GM12878 (cell line): ENCODE results near the gene JHY. TPM values are rescaled to one million over a fixed set of nuclear protein-coding genes. Genes with fewer than 3 reads are reported as not detected.

Experiments used
- ATAC-seq: fragments of 200-7000 bp; cut with Tn5 transposase; 3 replicates; pipeline ENCODE4 v1.9.1; 2020; ENCODE audit warnings: mild to moderate bottlenecking, moderate library complexity
- BruUV-seq: library from RNA; stranded (reverse); fragments of 400-500 nt; replicated peaks from 2 replicates; lab custom pipeline; 2021; lab: Mats Ljungman, UMichigan
- CTCF ChIA-PET: fragments of 300-600 bp; sonication (Branson Sonifier 250); formaldehyde crosslinking; extraction: SDS; loops from one replicate; lab custom pipeline; 2021; ENCODE audit warnings: inconsistent platforms; lab: Yijun Ruan, JAX
- POLR2A ChIA-PET: fragments of 350-600 bp; formaldehyde crosslinking; extraction: SDS; loops from one replicate; lab custom pipeline; 2021; ENCODE audit warnings: inconsistent platforms; lab: Charles Lee
- RAD21 ChIA-PET: fragments of 300-600 bp; sonication (Branson Sonifier 250); formaldehyde crosslinking; loops from one replicate; lab custom pipeline; 2023; ENCODE audit warnings: antibody characterized with exemption; ENCODE audit not compliant: unreplicated experiment; lab: Charles Lee
- SMC1A ChIA-PET: fragments of 300-600 bp; sonication (Branson Sonifier 250); formaldehyde crosslinking; loops from one replicate; lab custom pipeline; 2023; ENCODE audit not compliant: unreplicated experiment, uncharacterized antibody; lab: Charles Lee
- DNase-seq: peaks from one replicate; pipeline ENCODE4 v3.0.0-alpha.2; 2011; ENCODE audit warnings: low read depth, low spot score
- FAIRE-seq: peaks from 3 replicates; lab custom pipeline; 2011; peaks lifted over from hg19 to GRCh38; lab: Jason Lieb, UNC
- H2AFZ ChIP-seq: 2 replicates; pipeline ENCODE4 v1.6.0; 2011; ENCODE audit warnings: low read depth, low read length, control low read depth; ENCODE audit not compliant: control insufficient read depth
- H3K27ac ChIP-seq: 2 replicates; pipeline ENCODE4 v1.5.1; 2011; ENCODE audit warnings: control low read depth; ENCODE audit not compliant: control insufficient read depth, insufficient read depth
- H3K27me3 ChIP-seq, 2 experiments: replicated peaks in 1 of 2; 2 replicates each; pipeline versions ENCODE4 v1.6.0 to v1.6.1; 2011; ENCODE audit warnings: low read length in 1 of 2; ENCODE audit not compliant: control insufficient read depth in 2 of 2, insufficient read depth in 2 of 2
- H3K36me3 ChIP-seq, 2 experiments: 2 replicates each; pipeline ENCODE4 v1.5.1; 2011; ENCODE audit warnings: low read length in 1 of 2; ENCODE audit not compliant: control insufficient read depth in 2 of 2, insufficient read depth in 2 of 2
- H3K4me1 ChIP-seq: 2 replicates; pipeline ENCODE4 v1.6.1; 2011; ENCODE audit warnings: mild to moderate bottlenecking, low read length, moderate library complexity, mixed read lengths; ENCODE audit not compliant: control insufficient read depth, insufficient read depth
- H3K4me2 ChIP-seq: 2 replicates; pipeline ENCODE4 v1.6.0; 2011; ENCODE audit warnings: control low read depth; ENCODE audit not compliant: control insufficient read depth, insufficient read depth
- H3K4me3 ChIP-seq: fragments of 200-600 bp; sonication (generic); 2 replicates; pipeline ENCODE4 v1.5.1; 2016
- H3K79me2 ChIP-seq: 2 replicates; pipeline ENCODE4 v1.6.0; 2011; ENCODE audit warnings: low read length; ENCODE audit not compliant: control insufficient read depth, insufficient read depth
- H3K9ac ChIP-seq: 2 replicates; pipeline ENCODE4 v1.8.0; 2011; ENCODE audit warnings: low read length, control low read depth, mixed read lengths; ENCODE audit not compliant: control insufficient read depth, insufficient read depth
- H3K9me3 ChIP-seq: replicated peaks from 3 replicates; pipeline ENCODE4 v1.5.1; 2011; ENCODE audit warnings: mild to moderate bottlenecking, low read length; ENCODE audit not compliant: control insufficient read depth, insufficient read depth
- H4K20me1 ChIP-seq: 2 replicates; pipeline ENCODE4 v1.6.0; 2011; ENCODE audit not compliant: control insufficient read depth, insufficient read depth
- RCOR1 ChIP-seq: conservative IDR thresholded peaks from 2 replicates; pipeline ENCODE4 v1.6.1; 2012; ENCODE audit warnings: low read depth, low read length, improper control_type of control experiment
- SKIL ChIP-seq: fragments of 450-650 bp; IDR thresholded peaks from 2 replicates; pipeline ENCODE4 v1.6.1; 2017; ENCODE audit warnings: mild to moderate bottlenecking, low read depth, inconsistent platforms; ENCODE audit not compliant: poor library complexity, severe bottlenecking
- WGBS: methylation state at CpG from one replicate; pipeline ENCODE4 v1.1.6; 2016; ENCODE audit warnings: low lambda C conversion rate; ENCODE audit not compliant: insufficient replicate concordance, insufficient coverage; ENCODE audit errors: missing lambda C conversion rate; 5-methylcytosine and 5-hydroxymethylcytosine counted together
- in situ Hi-C: fragments of 300-500 bp; cut with MboI; formaldehyde crosslinking; loops from 9 replicates; pipeline ENCODE4 v1.14.3; 2018; ENCODE audit warnings: mixed read lengths
- intact Hi-C: fragments of 100-400 bp; cut with micrococcal nuclease; formaldehyde crosslinking; loops from one replicate; pipeline ENCODE4 v1.14.2; 2022; ENCODE audit not compliant: unreplicated experiment
- polyA plus RNA-seq, 11 experiments: library from polyadenylated mRNA; depleted of rRNA in 4 of 11; unstranded in 6 of 11; stranded (reverse) in 5 of 11; fragments of >200 nt; fragmentation: Nextera tagmentation in 4 of 11; fragmentation: Illumina TruSeq in 1 of 11; extraction: Ambion mirVana in 4 of 11; extraction: Trizol in 1 of 11; gene quantifications; 1 replicate in 1 of 11; 2 replicates in 10 of 11; pipeline versions ENCODE4 v1.2.1 to v1.2.3, GENCODE V29; 2011 to 2016; ENCODE audit warnings: inconsistent platforms in 2 of 11, missing spikeins in 2 of 11, low read depth in 1 of 11
- total RNA-seq, 4 experiments: library from RNA; depleted of rRNA in 3 of 4; stranded (reverse); fragments of >200 nt in 3 of 4; fragmentation: Illumina TruSeq in 1 of 4; extraction: Trizol in 1 of 4; gene quantifications; 2 replicates each; pipeline versions ENCODE4 v1.2.1 to v1.2.3, GENCODE V29; 2013 to 2021
- TF ChIP-seq, protein P1 (sequence below): fragments of 450-650 bp; IDR thresholded peaks from 2 replicates; pipeline ENCODE4 v1.6.1; 2017; ENCODE audit warnings: low read depth, mild to moderate bottlenecking, moderate library complexity
- TF ChIP-seq, protein P2 (sequence below): IDR thresholded peaks from 2 replicates; pipeline ENCODE4 v1.6.1; 2011; ENCODE audit warnings: borderline replicate concordance, low read depth, mild to moderate bottlenecking, moderate library complexity, low read length; ENCODE audit not compliant: insufficient read depth, poor library complexity, severe bottlenecking

The JHY gene
- total and polyA plus RNA-seq, 10 of the 15 experiments (the other 5 are each of a cell fraction or from before 2014, with no cell fraction given): 0.90 to 7.1 (median 5.5) TPM

DNA sequence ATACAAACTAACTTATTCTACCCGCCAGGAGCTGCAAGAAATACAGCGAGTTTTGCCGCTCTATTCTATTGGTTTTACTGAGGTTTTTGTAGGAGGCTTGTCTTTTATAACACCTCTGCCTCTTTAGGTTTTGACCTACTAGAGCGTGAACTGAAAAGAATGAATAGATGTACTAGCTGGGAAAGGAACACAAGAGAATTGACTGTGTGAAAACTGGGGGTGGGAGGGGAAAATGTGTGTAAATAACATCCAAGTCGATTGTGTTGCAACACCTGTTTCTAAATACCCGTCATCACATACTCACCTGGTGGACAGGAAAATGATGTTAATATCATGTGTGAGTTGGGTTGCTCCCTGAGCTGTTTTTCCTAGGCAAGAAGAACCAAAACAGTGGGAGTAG, 12.9 kb upstream of the JHY start (continued):
- TF ChIP-seq, protein P1, sequence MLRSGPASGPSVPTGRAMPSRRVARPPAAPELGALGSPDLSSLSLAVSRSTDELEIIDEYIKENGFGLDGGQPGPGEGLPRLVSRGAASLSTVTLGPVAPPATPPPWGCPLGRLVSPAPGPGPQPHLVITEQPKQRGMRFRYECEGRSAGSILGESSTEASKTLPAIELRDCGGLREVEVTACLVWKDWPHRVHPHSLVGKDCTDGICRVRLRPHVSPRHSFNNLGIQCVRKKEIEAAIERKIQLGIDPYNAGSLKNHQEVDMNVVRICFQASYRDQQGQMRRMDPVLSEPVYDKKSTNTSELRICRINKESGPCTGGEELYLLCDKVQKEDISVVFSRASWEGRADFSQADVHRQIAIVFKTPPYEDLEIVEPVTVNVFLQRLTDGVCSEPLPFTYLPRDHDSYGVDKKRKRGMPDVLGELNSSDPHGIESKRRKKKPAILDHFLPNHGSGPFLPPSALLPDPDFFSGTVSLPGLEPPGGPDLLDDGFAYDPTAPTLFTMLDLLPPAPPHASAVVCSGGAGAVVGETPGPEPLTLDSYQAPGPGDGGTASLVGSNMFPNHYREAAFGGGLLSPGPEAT: peak; percentile 53; the same call in 1 of the 2 replicates
- TF ChIP-seq SKIL: no peak
- TF ChIP-seq, protein P2, sequence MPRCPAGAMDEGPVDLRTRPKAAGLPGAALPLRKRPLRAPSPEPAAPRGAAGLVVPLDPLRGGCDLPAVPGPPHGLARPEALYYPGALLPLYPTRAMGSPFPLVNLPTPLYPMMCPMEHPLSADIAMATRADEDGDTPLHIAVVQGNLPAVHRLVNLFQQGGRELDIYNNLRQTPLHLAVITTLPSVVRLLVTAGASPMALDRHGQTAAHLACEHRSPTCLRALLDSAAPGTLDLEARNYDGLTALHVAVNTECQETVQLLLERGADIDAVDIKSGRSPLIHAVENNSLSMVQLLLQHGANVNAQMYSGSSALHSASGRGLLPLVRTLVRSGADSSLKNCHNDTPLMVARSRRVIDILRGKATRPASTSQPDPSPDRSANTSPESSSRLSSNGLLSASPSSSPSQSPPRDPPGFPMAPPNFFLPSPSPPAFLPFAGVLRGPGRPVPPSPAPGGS: no peak
- TF ChIP-seq, all 136 proteins: peak for 7

DNA sequence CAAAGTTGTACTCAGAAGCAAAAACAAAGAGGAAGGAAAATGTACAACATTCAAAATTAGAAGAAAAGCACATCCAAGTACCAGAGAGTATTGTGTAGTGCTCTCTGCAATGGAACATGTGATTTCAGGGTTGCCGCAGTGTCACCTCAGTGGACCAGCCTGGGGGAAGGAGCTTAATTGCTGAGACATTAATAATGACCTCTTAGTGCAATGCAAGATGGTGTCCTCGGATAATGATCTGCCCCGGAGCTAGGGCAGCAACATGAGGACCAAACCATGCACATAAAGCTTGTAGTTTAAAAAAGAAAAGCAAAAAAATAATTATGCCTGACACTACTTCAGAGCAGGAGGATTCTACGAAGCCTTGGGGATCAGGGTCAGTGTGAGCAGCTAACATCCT, 11.3 kb upstream of the JHY start:
- Histone ChIP-seq H3K27ac (no peak overlapping the region), H3K36me3 (no peaks in the 10 kb centered on the region; a peak in 1 of 4 replicates), H3K9ac (no peak overlapping the region), H3K4me3 (no peak overlapping the region), H3K79me2 (no peaks in the 10 kb centered on the region), H2AFZ (no peak overlapping the region), H3K27me3 (no peaks in the 10 kb centered on the region), H3K4me1 (peaks cover 3% of the 10 kb centered on the region; the same call in 1 of the 2 replicates), H4K20me1 (no peaks in the 10 kb centered on the region), H3K9me3 (no peaks in the 10 kb centered on the region), H3K4me2 (no peak overlapping the region)
- intact Hi-C loops (no loop called here), in situ Hi-C loops (no loop called here)
- ChIA-PET RAD21 (interaction anchor here (0.6 to 4.0 kb wide), 10 partner anchors 9 to 191 kb away, joined by 3 to 46 read pairs (median 4); partner anchors contain the start of genes HSPA8 and JHY), POLR2A (interaction anchor here (0.8 to 1.6 kb wide), 3 partner anchors 9 to 152 kb away, joined by 4 to 5 read pairs (median 4); no protein-coding TSS in a partner anchor), CTCF (interaction anchor here (0.7 to 31.9 kb wide), 10 partner anchors 12 to 836 kb away, joined by 3 to 869 read pairs (median 4); partner anchors contain the start of gene CRTAM), SMC1A (interaction anchor here (0.9 to 22.1 kb wide), 8 partner anchors 0 to 186 kb away, joined by 3 to 466 read pairs (median 42); partner anchors contain the start of gene JHY)
- no peak for DNase-seq
- FAIRE-seq: no peak
- ATAC-seq: no peak
- 83% methylated on average over 4 of the region's 4 CpGs for WGBS
- TF ChIP-seq RCOR1: no peak
- no TSS peak for BruUV-seq
